Hepatocyte (in vitro differentiated cells): Measurements from ENCODE around the gene SDF2. TPM values are rescaled to one million over a fixed set of nuclear protein-coding genes. Genes with fewer than 3 reads are reported as not detected.
A peak's percentile ranks its signal among the peaks of the same experiment; 100 is the strongest.
"Not testable (repeated sequence)": the region's sequence is repeated elsewhere in the genome, so short reads cannot be mapped to it uniquely, and the experiment has no call there.

Experiments used
- DNase-seq: peaks from one replicate; pipeline ENCODE4 v3.0.0-alpha.2; 2016; ENCODE audit warnings: low spot score
- H2AFZ ChIP-seq: fragments of 200-600 bp; sonication (generic); 2 replicates; pipeline ENCODE4 v1.6.0; 2016; ENCODE audit warnings: antibody characterized with exemption, mild to moderate bottlenecking
- H3K27ac ChIP-seq: fragments of 200-600 bp; sonication (generic); 2 replicates; pipeline ENCODE4 v1.5.1; 2016; ENCODE audit warnings: mild to moderate bottlenecking
- H3K27me3 ChIP-seq: fragments of 200-600 bp; sonication (generic); 2 replicates; pipeline ENCODE4 v1.6.1; 2016
- H3K36me3 ChIP-seq: fragments of 200-600 bp; sonication (generic); replicated peaks from 2 replicates; pipeline ENCODE4 v1.5.1; 2016; ENCODE audit warnings: low read depth; ENCODE audit not compliant: insufficient read depth
- H3K4me1 ChIP-seq: fragments of 200-600 bp; sonication (generic); 2 replicates; pipeline ENCODE4 v1.5.1; 2016; ENCODE audit warnings: mild to moderate bottlenecking, moderate library complexity; ENCODE audit not compliant: insufficient read depth
- H3K4me2 ChIP-seq: fragments of 200-600 bp; sonication (generic); 2 replicates; pipeline ENCODE4 v1.6.0; 2016
- H3K4me3 ChIP-seq: fragments of 200-600 bp; sonication (generic); 2 replicates; pipeline ENCODE4 v1.5.1; 2016; ENCODE audit warnings: mild to moderate bottlenecking
- H3K79me2 ChIP-seq: fragments of 200-600 bp; sonication (generic); 2 replicates; pipeline ENCODE4 v1.6.0; 2017; ENCODE audit warnings: mild to moderate bottlenecking
- H3K9me2 ChIP-seq: fragments of 200-600 bp; sonication (generic); replicated peaks from 2 replicates; pipeline ENCODE4 v1.6.0; 2017; ENCODE audit warnings: mild to moderate bottlenecking; ENCODE audit not compliant: insufficient read depth
- H3K9me3 ChIP-seq: fragments of 200-600 bp; sonication (generic); 2 replicates; pipeline ENCODE4 v1.5.1; 2016; ENCODE audit warnings: low read depth, mild to moderate bottlenecking
- H4K20me1 ChIP-seq: fragments of 200-600 bp; sonication (generic); 2 replicates; pipeline ENCODE4 v1.6.0; 2016; ENCODE audit warnings: mild to moderate bottlenecking; ENCODE audit not compliant: insufficient read depth, poor library complexity, severe bottlenecking
- CTCF ChIP-seq: fragments of 200-600 bp; sonication (generic); IDR thresholded peaks from 2 replicates; pipeline ENCODE4 v1.5.1; 2016; ENCODE audit warnings: antibody characterized with exemption, mild to moderate bottlenecking; ENCODE audit not compliant: poor library complexity
- EZH2 ChIP-seq: fragments of 200-600 bp; sonication (generic); IDR thresholded peaks from 2 replicates; pipeline ENCODE4 v1.6.1; 2016; ENCODE audit warnings: antibody characterized with exemption, mild to moderate bottlenecking, borderline replicate concordance
- EZH2phosphoT487 ChIP-seq: fragments of 200-600 bp; sonication (generic); IDR thresholded peaks from one replicate; pipeline ENCODE4 v1.6.1; 2018; ENCODE audit warnings: antibody characterized with exemption, mild to moderate bottlenecking, low read depth, moderate library complexity; ENCODE audit not compliant: unreplicated experiment, severe bottlenecking
- WGBS: methylation state at CpG from one replicate; pipeline ENCODE4 v1.1.6; 2016; ENCODE audit warnings: low lambda C conversion rate; ENCODE audit errors: missing lambda C conversion rate; 5-methylcytosine and 5-hydroxymethylcytosine counted together
- polyA plus RNA-seq: library from polyadenylated mRNA; unstranded; fragments of >200 nt; fragmentation: Nextera tagmentation; extraction: Ambion mirVana; gene quantifications from 2 replicates; pipeline ENCODE4 v1.2.1, GENCODE V29; 2016
- total RNA-seq: library from RNA; depleted of rRNA; stranded (reverse); fragments of >200 nt; gene quantifications from 2 replicates; pipeline ENCODE4 v1.2.3, GENCODE V29; 2014

Gene SDF2
- total and polyA plus RNA-seq, 2 experiments from 2014 or later: 78.6 to 148 TPM

GRCh38 chr17:28658342-28658741, 3.4 kb downstream of the SDF2 start:
- peaks cover 13% of the 10 kb centered on the region for H3K4me1 ChIP-seq
- not testable (repeated sequence) for H3K27ac ChIP-seq, H3K27me3 ChIP-seq, DNase-seq, H2AFZ ChIP-seq, H3K9me2 ChIP-seq, H3K4me2 ChIP-seq, H3K36me3 ChIP-seq, H3K9me3 ChIP-seq, H3K4me3 ChIP-seq, H4K20me1 ChIP-seq
- H3K79me2 ChIP-seq: peaks cover 84% of the 10 kb centered on the region
- WGBS: 74% methylated on average over 8 of the region's 8 CpGs

GRCh38 chr17:28657756-28658155, 4.0 kb downstream of the SDF2 start:
- H3K36me3 ChIP-seq: no peaks in the 10 kb centered on the region
- WGBS: 96% methylated on average over 5 of the region's 5 CpGs
- H3K27ac ChIP-seq: peak overlapping the region; percentile 64
- H3K4me2 ChIP-seq: no peak overlapping the region
- H4K20me1 ChIP-seq: peaks cover 7% of the 10 kb centered on the region
- peaks cover 9% of the 10 kb centered on the region for H3K4me1 ChIP-seq
- H3K4me3 ChIP-seq: no peak overlapping the region
- no peaks in the 10 kb centered on the region for H3K9me2 ChIP-seq
- H3K9me3 ChIP-seq: no peaks in the 10 kb centered on the region
- TF ChIP-seq EZH2 (no peak), CTCF (no peak), EZH2phosphoT487 (no peak)
- peaks cover 79% of the 10 kb centered on the region for H3K79me2 ChIP-seq
- no peak overlapping the region for H2AFZ ChIP-seq
- no peak for DNase-seq
- H3K27me3 ChIP-seq: no peaks in the 10 kb centered on the region

GRCh38 chr17:28655160-28655559, 6.5 kb downstream of the SDF2 start:
- no peaks in the 10 kb centered on the region for H4K20me1 ChIP-seq
- no peaks in the 10 kb centered on the region for H3K27me3 ChIP-seq
- H3K79me2 ChIP-seq: peaks cover 70% of the 10 kb centered on the region
- H3K27ac ChIP-seq: no peak overlapping the region
- no peak for DNase-seq
- no peaks in the 10 kb centered on the region for H3K9me2 ChIP-seq
- H3K9me3 ChIP-seq: no peaks in the 10 kb centered on the region
- TF ChIP-seq CTCF (no peak), EZH2phosphoT487 (no peak), EZH2 (no peak)
- no peak overlapping the region for H3K4me3 ChIP-seq
- H3K4me2 ChIP-seq: no peak overlapping the region
- H3K4me1 ChIP-seq: peaks cover under 1% of the 10 kb centered on the region
- WGBS: 99% methylated on average over 5 of the region's 5 CpGs
- H2AFZ ChIP-seq: no peak overlapping the region
- H3K36me3 ChIP-seq: no peaks in the 10 kb centered on the region

- Histone ChIP-seq H2AFZ (no peak overlapping the region), H3K27me3 (no peaks in the 10 kb centered on the region), H4K20me1 (no peaks in the 10 kb centered on the region), H3K36me3 (no peaks in the 10 kb centered on the region), H3K4me1 (peaks cover 15% of the 10 kb centered on the region), H3K4me3 (no peak overlapping the region), H3K27ac (no peak overlapping the region), H3K4me2 (no peak overlapping the region), H3K9me2 (no peaks in the 10 kb centered on the region), H3K9me3 (no peaks in the 10 kb centered on the region), H3K79me2 (peaks cover 26% of the 10 kb centered on the region)
- TF ChIP-seq EZH2phosphoT487 (no peak), CTCF (no peak)
- no peak for DNase-seq
- WGBS: 96% methylated on average over 2 of the region's 2 CpGs
Measured at GRCh38 chr17:28648698-28649097, 13.0 kb downstream of the SDF2 start.
